ENCODE results near the gene A2M.

GRCh38 chr12:9107542-9107873 lies 8.2 kb downstream of the A2M start:
- TF ChIP-seq CTCF (IDR thresholded peaks at IDR 0.05; ENCODE audit: low read depth, low read length, missing input control), result no peak
- TF ChIP-seq RAD21 (IDR thresholded peaks at IDR 0.05), result no peak

Data from liver (tissue), 3 donors.